GM21390 (cell line): ENCODE measurements around the gene FNDC3B.
A peak's percentile ranks its signal among the peaks of the same experiment; 100 is the strongest.

Source experiments
- ATAC-seq: cut with Tn5 transposase; IDR thresholded peaks from one replicate; pipeline ENCODE4 v1.9.1; 2021; ENCODE audit not compliant: unreplicated experiment

The FNDC3B gene

GRCh38 chr3:172147113-172147818 is 107.9 kb downstream of the FNDC3B start:
- ATAC-seq, result no peak

- ATAC-seq, result no peak
Measured at GRCh38 chr3:172148241-172148640, 108.9 kb downstream of the FNDC3B start.

GRCh38 chr3:172148702-172149565 is 109.6 kb downstream of the FNDC3B start:
- no peak for ATAC-seq

- no peak for ATAC-seq
Measured at GRCh38 chr3:172150268-172150667, 110.9 kb downstream of the FNDC3B start.

GRCh38 chr3:172150913-172151650 is 111.7 kb downstream of the FNDC3B start:
- ATAC-seq, result no peak

GRCh38 chr3:172151651-172152649 is 112.6 kb downstream of the FNDC3B start:
- no peak for ATAC-seq

GRCh38 chr3:172152874-172153273 is 113.5 kb downstream of the FNDC3B start:
- no peak for ATAC-seq

GRCh38 chr3:172153335-172153861 is 114.0 kb downstream of the FNDC3B start:
- ATAC-seq, result peak; percentile 58

- peak; percentile 81 for ATAC-seq
Measured at GRCh38 chr3:172154768-172155664, 115.6 kb downstream of the FNDC3B start.

- ATAC-seq, result no peak
Measured at GRCh38 chr3:172155897-172156585, 116.7 kb downstream of the FNDC3B start.

GRCh38 chr3:172156586-172156955 is 117.2 kb downstream of the FNDC3B start:
- ATAC-seq, result no peak

- ATAC-seq, result no peak
Measured at GRCh38 chr3:172157564-172158258, 118.3 kb downstream of the FNDC3B start.

GRCh38 chr3:172158741-172159140 is 119.4 kb downstream of the FNDC3B start:
- ATAC-seq, result no peak

- no peak for ATAC-seq
Measured at GRCh38 chr3:172159376-172159775, 120.0 kb downstream of the FNDC3B start.

GRCh38 chr3:172159962-172160538 is 120.7 kb downstream of the FNDC3B start:
- no peak for ATAC-seq

- no peak for ATAC-seq
Measured at GRCh38 chr3:172161133-172161789, 121.9 kb downstream of the FNDC3B start.

GRCh38 chr3:172161959-172162358 is 122.6 kb downstream of the FNDC3B start:
- no peak for ATAC-seq
